Breast epithelium (tissue), 3 donors: ENCODE measurements around the gene WIPI1.

Experiments used
- CTCF ChIP-seq, 3 donors: fragments of 450-650 bp; IDR thresholded peaks; one replicate each; pipeline ENCODE4 v1.5.1; 2016 to 2017; ENCODE audit warnings: antibody characterized with exemption in 3 of 3, mild to moderate bottlenecking in 3 of 3, moderate library complexity in 3 of 3
- POLR2A ChIP-seq: fragments of 450-650 bp; IDR thresholded peaks from one replicate; pipeline ENCODE4 v1.6.1; 2016; ENCODE audit warnings: antibody characterized with exemption, mild to moderate bottlenecking, moderate library complexity
- POLR2AphosphoS5 ChIP-seq, 3 donors: sonication (generic); formaldehyde crosslinking; IDR thresholded peaks; one replicate each; pipeline ENCODE4 v1.6.1; 2017; ENCODE audit warnings: antibody characterized with exemption in 3 of 3

GRCh38 chr17:68491381-68492231, 34.3 kb upstream of the WIPI1 start:
- TF ChIP-seq POLR2A (no peak), POLR2AphosphoS5 (IDR thresholded peaks at IDR 0.05) (peak in 1 of 3 donors; percentile 17), CTCF (IDR thresholded peaks at IDR 0.05) (no peak)
